Small intestine (tissue), 7 donors: Measurements from ENCODE around the gene PGAM2. TPM values are rescaled to one million over a fixed set of nuclear protein-coding genes. Genes with fewer than 3 reads are reported as not detected.

Experiments
- DNase-seq, 2 donors: peaks; one replicate each; pipeline versions ENCODE4 v3.0.0 to v3.0.0-alpha.2; 2013
- FAIRE-seq: peaks from 2 replicates; lab custom pipeline; 2012; peaks lifted over from hg19 to GRCh38; lab: Jason Lieb, UNC
- H3K27ac ChIP-seq, 3 donors: one replicate each; pipeline ENCODE4 v1.5.1; 2013; ENCODE audit warnings: low read length in 2 of 3, mild to moderate bottlenecking in 2 of 3, control low read depth in 1 of 3, inconsistent platforms in 1 of 3, low read depth in 1 of 3, moderate library complexity in 1 of 3
- H3K27me3 ChIP-seq, 3 donors: one replicate each; pipeline ENCODE4 v1.6.1; 2013; ENCODE audit warnings: low read length in 3 of 3, inconsistent platforms in 1 of 3; ENCODE audit not compliant: control insufficient read depth in 3 of 3, insufficient read depth in 3 of 3
- H3K36me3 ChIP-seq, 3 donors: one replicate each; pipeline ENCODE4 v1.6.1; 2013; ENCODE audit warnings: low read length in 3 of 3, inconsistent platforms in 1 of 3, low read depth in 1 of 3, mild to moderate bottlenecking in 1 of 3, moderate library complexity in 1 of 3; ENCODE audit not compliant: control insufficient read depth in 3 of 3, insufficient read depth in 2 of 3
- H3K4me1 ChIP-seq, 3 donors: one replicate each; pipeline ENCODE4 v1.6.1; 2013; ENCODE audit warnings: low read length in 2 of 3, inconsistent platforms in 1 of 3, low read depth in 1 of 3, mild to moderate bottlenecking in 1 of 3, moderate library complexity in 1 of 3; ENCODE audit not compliant: control insufficient read depth in 3 of 3, insufficient read depth in 2 of 3
- H3K4me3 ChIP-seq, 3 donors: one replicate each; pipeline ENCODE4 v1.5.1; 2013; ENCODE audit warnings: low read length in 3 of 3, control low read depth in 1 of 3, inconsistent platforms in 1 of 3, low read depth in 1 of 3, mild to moderate bottlenecking in 1 of 3, moderate library complexity in 1 of 3
- H3K9me3 ChIP-seq, 2 donors: one replicate each; pipeline ENCODE4 v1.6.1; 2013; ENCODE audit warnings: low read depth in 1 of 2, low read length in 1 of 2; ENCODE audit not compliant: control insufficient read depth in 2 of 2, insufficient read depth in 1 of 2
- WGBS, 3 donors: extraction: QIAGEN DNeasy Blood & Tissue Kit; methylation state at CpG; one replicate each; pipeline ENCODE4 v1.1.7; 2013; 5-methylcytosine and 5-hydroxymethylcytosine counted together
- polyA plus RNA-seq, 4 donors: library from polyadenylated mRNA; stranded (reverse) in 3 of 4; unstranded in 1 of 4; fragments of 200-250 nt in 3 of 4; fragments of 120-200 nt in 1 of 4; gene quantifications; one replicate each; pipeline versions ENCODE4 v1.2.1 to v1.2.3, GENCODE V29; 2013
- donor health status: healthy with polysubstance abuse.
- donor health status: control.
- donor health status: control.
- donor health status: Bipolar disorder and iron deficiency.
- donor health status: healthy.

Gene PGAM2
- polyA plus RNA-seq, 4 donors = 1.00 to 5.7 (median 2.1) TPM

GRCh38 chr7:44105832-44106231 is 40.5 kb upstream of the PGAM2 start:
- H3K4me3 ChIP-seq = no peak overlapping the region
- 73 to 87% (median 86%) methylated on average over 2 of the region's 2 CpGs for WGBS, 3 donors
- no peak for FAIRE-seq

GRCh38 chr7:44104860-44105771 is 39.7 kb upstream of the PGAM2 start:
- WGBS, 3 donors = 30 to 54% (median 39%) methylated on average over 27 to 28 of the region's 28 CpGs
- peaks cover 0 to 33% (median 4%) of the 10 kb centered on the region in 3 donors for H3K27me3 ChIP-seq
- H3K27ac ChIP-seq = peak overlapping the region in 2 of 3 donors; percentile 28 to 59
- H3K4me3 ChIP-seq = peak overlapping the region; percentile 30 to 48 (median 33)
- H3K9me3 ChIP-seq = no peaks in the 10 kb centered on the region
- no peak for DNase-seq
- peaks cover 0 to 7% (median 2%) of the 10 kb centered on the region in 3 donors for H3K36me3 ChIP-seq
- no peak for FAIRE-seq
- H3K4me1 ChIP-seq = no peaks in the 10 kb centered on the region

More at GRCh38 chr7:44105832-44106231, 40.5 kb upstream of the PGAM2 start:
- Histone ChIP-seq H3K4me1 (no peaks in the 10 kb centered on the region), H3K27me3 (peaks cover 0 to 33% (median 4%) of the 10 kb centered on the region in 3 donors), H3K27ac (peak overlapping the region in 1 of 3 donors; percentile 33), H3K36me3 (peaks cover 0 to 10% (median 3%) of the 10 kb centered on the region in 3 donors), H3K9me3 (no peaks in the 10 kb centered on the region)
- DNase-seq = no peak

GRCh38 chr7:44103923-44104859 is 38.8 kb upstream of the PGAM2 start, which contains the start of gene AEBP1:
Gene AEBP1 (plus strand): TSS chr7:44104345. CDS start chr7:44104666, 321 bp downstream.
- DNase-seq (peak in 1 of 2 donors; percentile 40), FAIRE-seq (no peak)
- H3K4me3 ChIP-seq = peak within 1 kb of the TSS; percentile 33 to 60 (median 48)
- H3K4me1 ChIP-seq = no peaks in the 10 kb centered on the region
- H3K27me3 ChIP-seq = peaks cover 0 to 33% (median 4%) of the 10 kb centered on the region in 3 donors
- peak within 1 kb of the TSS in 2 of 3 donors; percentile 28 to 59 for H3K27ac ChIP-seq
- no peaks in the 10 kb centered on the region for H3K9me3 ChIP-seq
- peaks cover 0 to 5% (median 0%) of the 10 kb centered on the region in 3 donors for H3K36me3 ChIP-seq
- 3 to 4% (median 3%) methylated on average over 41 to 87 of the region's 87 CpGs for WGBS, 3 donors

- Histone ChIP-seq H3K4me3 (peak overlapping the region in 1 of 3 donors; percentile 25), H3K36me3 (peaks cover 0 to 5% (median 0%) of the 10 kb centered on the region in 3 donors), H3K27me3 (peaks cover 0 to 33% (median 4%) of the 10 kb centered on the region in 3 donors), H3K27ac (peak overlapping the region in 1 of 3 donors; percentile 35), H3K4me1 (no peaks in the 10 kb centered on the region), H3K9me3 (no peaks in the 10 kb centered on the region)
- FAIRE-seq (no peak), DNase-seq (no peak)
- 42 to 58% (median 51%) methylated on average over 8 of the region's 8 CpGs for WGBS, 3 donors
These were observed 38.2 kb upstream of the PGAM2 start for GRCh38 chr7:44103566-44103922.

GRCh38 chr7:44102846-44103565 is 37.6 kb upstream of the PGAM2 start:
- WGBS, 3 donors = 49 to 77% (median 56%) methylated on average over 8 of the region's 8 CpGs
- no peaks in the 10 kb centered on the region for H3K4me1 ChIP-seq
- peaks cover 0 to 5% (median 0%) of the 10 kb centered on the region in 3 donors for H3K36me3 ChIP-seq
- H3K9me3 ChIP-seq = no peaks in the 10 kb centered on the region
- DNase-seq = no peak
- no peak for FAIRE-seq
- H3K27ac ChIP-seq = peak overlapping the region in 1 of 3 donors; percentile 47
- peaks cover 0 to 33% (median 4%) of the 10 kb centered on the region in 3 donors for H3K27me3 ChIP-seq
- no peak overlapping the region for H3K4me3 ChIP-seq

- H3K27ac ChIP-seq = peak overlapping the region in 1 of 3 donors; percentile 47
- no peak for DNase-seq
- H3K36me3 ChIP-seq = peaks cover 0 to 3% (median 0%) of the 10 kb centered on the region in 3 donors
- H3K4me3 ChIP-seq = no peak overlapping the region
- H3K9me3 ChIP-seq = no peaks in the 10 kb centered on the region
- FAIRE-seq = no peak
- no peaks in the 10 kb centered on the region for H3K4me1 ChIP-seq
- H3K27me3 ChIP-seq = peaks cover 0 to 33% (median 4%) of the 10 kb centered on the region in 3 donors
- WGBS, 3 donors = 85 to 89% (median 85%) methylated on average over 14 of the region's 14 CpGs
These were observed 36.8 kb upstream of the PGAM2 start for GRCh38 chr7:44101966-44102845.

- H3K27me3 ChIP-seq = peaks cover 0 to 32% (median 4%) of the 10 kb centered on the region in 3 donors
- peak overlapping the region in 2 of 3 donors; percentile 39 to 84 for H3K27ac ChIP-seq
- 82 to 87% (median 87%) methylated on average over 3 of the region's 3 CpGs for WGBS, 3 donors
- H3K4me1 ChIP-seq = no peaks in the 10 kb centered on the region
- H3K36me3 ChIP-seq = no peaks in the 10 kb centered on the region
- no peak for FAIRE-seq
- no peaks in the 10 kb centered on the region for H3K9me3 ChIP-seq
- DNase-seq = no peak
- H3K4me3 ChIP-seq = no peak overlapping the region
These were observed 36.1 kb upstream of the PGAM2 start for GRCh38 chr7:44101303-44101965.
